ENCODE measurements around the gene CMSS1. TPM values are rescaled to one million over a fixed set of nuclear protein-coding genes. Genes with fewer than 3 reads are reported as not detected.

CMSS1 gene
- total RNA-seq, 1 donor from 2014 or later: 28.4 TPM

- no peak overlapping the region for H3K4me3 ChIP-seq (ENCODE audit: low read depth, low read length)
- no peak for DNase-seq (ENCODE audit: low read depth)
- TF ChIP-seq CTCF (conservative IDR thresholded peaks at IDR 0.05; ENCODE audit: low read depth, low read length): no peak
Observed at GRCh38 chr3:99850608-99851007, 32.9 kb downstream of the CMSS1 start.

GRCh38 chr3:99851955-99852354 is 34.3 kb downstream of the CMSS1 start:
- no peak overlapping the region for H3K4me3 ChIP-seq (ENCODE audit: low read depth, low read length)
- TF ChIP-seq CTCF (conservative IDR thresholded peaks at IDR 0.05; ENCODE audit: low read depth, low read length): no peak
- DNase-seq (ENCODE audit: low read depth): no peak

GRCh38 chr3:99852851-99853250 is 35.2 kb downstream of the CMSS1 start:
- no peak for TF ChIP-seq CTCF (conservative IDR thresholded peaks at IDR 0.05; ENCODE audit: low read depth, low read length)
- no peak for DNase-seq (ENCODE audit: low read depth)

GRCh38 chr3:99854756-99855298 is 37.2 kb downstream of the CMSS1 start:
- DNase-seq (ENCODE audit: low read depth): no peak
- no peak overlapping the region for H3K4me3 ChIP-seq (ENCODE audit: low read depth, low read length)
- TF ChIP-seq CTCF (conservative IDR thresholded peaks at IDR 0.05; ENCODE audit: low read depth, low read length): no peak

More at GRCh38 chr3:99852851-99853250, 35.2 kb downstream of the CMSS1 start:
- H3K4me3 ChIP-seq (ENCODE audit: low read depth, low read length): no peak overlapping the region

GRCh38 chr3:99855900-99856299 is 38.2 kb downstream of the CMSS1 start:
- DNase-seq (ENCODE audit: low read depth): no peak
- TF ChIP-seq CTCF (conservative IDR thresholded peaks at IDR 0.05; ENCODE audit: low read depth, low read length): no peak
- no peak overlapping the region for H3K4me3 ChIP-seq (ENCODE audit: low read depth, low read length)

GRCh38 chr3:99856437-99857220 is 39.0 kb downstream of the CMSS1 start:
- TF ChIP-seq CTCF (conservative IDR thresholded peaks at IDR 0.05; ENCODE audit: low read depth, low read length): no peak
- no peak for DNase-seq (ENCODE audit: low read depth)
- no peak overlapping the region for H3K4me3 ChIP-seq (ENCODE audit: low read depth, low read length)

GRCh38 chr3:99857278-99857677 is 39.6 kb downstream of the CMSS1 start:
- DNase-seq (ENCODE audit: low read depth): no peak
- no peak for TF ChIP-seq CTCF (conservative IDR thresholded peaks at IDR 0.05; ENCODE audit: low read depth, low read length)
- no peak overlapping the region for H3K4me3 ChIP-seq (ENCODE audit: low read depth, low read length)

Data from epithelial cell of proximal tubule (primary cell).